Karpas-422 (cell line): Measurements from ENCODE around the gene DNAJC10. TPM values are rescaled to one million over a fixed set of nuclear protein-coding genes. Genes with fewer than 3 reads are reported as not detected.

ENCODE experiments used
- DNase-seq: peaks from one replicate; pipeline ENCODE4 v3.0.0-alpha.2; 2015
- H2AFZ ChIP-seq: fragments of 200-600 bp; sonication (generic); 2 replicates; pipeline ENCODE4 v1.6.1; 2014; ENCODE audit warnings: antibody characterized with exemption, low read length, mixed read lengths
- H3K27ac ChIP-seq: fragments of 200-600 bp; sonication (generic); 2 replicates; pipeline ENCODE4 v1.5.1; 2014; ENCODE audit warnings: mild to moderate bottlenecking, low read length, moderate library complexity
- H3K27me3 ChIP-seq: fragments of 200-600 bp; sonication (generic); 2 replicates; pipeline ENCODE4 v1.6.1; 2014; ENCODE audit warnings: low read length, mixed read lengths
- H3K36me3 ChIP-seq: fragments of 200-600 bp; sonication (generic); 2 replicates; pipeline ENCODE4 v1.6.1; 2014; ENCODE audit warnings: low read length, mixed read lengths; ENCODE audit not compliant: insufficient read depth
- H3K4me1 ChIP-seq: fragments of 200-600 bp; sonication (generic); 2 replicates; pipeline ENCODE4 v1.6.1; 2014; ENCODE audit warnings: mild to moderate bottlenecking, low read length, mixed read lengths
- H3K4me2 ChIP-seq: fragments of 200-600 bp; sonication (generic); 2 replicates; pipeline ENCODE4 v1.6.1; 2014; ENCODE audit warnings: low read length, low read depth, mild to moderate bottlenecking; ENCODE audit not compliant: poor library complexity, severe bottlenecking
- H3K4me3 ChIP-seq: fragments of 200-600 bp; sonication (generic); 2 replicates; pipeline ENCODE4 v1.5.1; 2014; ENCODE audit warnings: mild to moderate bottlenecking, antibody characterized with exemption, low read length, mixed read lengths
- H3K79me2 ChIP-seq: fragments of 200-600 bp; sonication (generic); 2 replicates; pipeline ENCODE4 v1.6.1; 2014; ENCODE audit warnings: mild to moderate bottlenecking, low read length, mixed read lengths
- H3K9ac ChIP-seq: fragments of 200-600 bp; sonication (generic); 2 replicates; pipeline ENCODE4 v1.6.0; 2014; ENCODE audit warnings: low read length
- H3K9me2 ChIP-seq: fragments of 200-600 bp; sonication (generic), shearing (Covaris generic); replicated peaks from 2 replicates; pipeline ENCODE4 v1.6.0; 2014; ENCODE audit warnings: mild to moderate bottlenecking, low read length, moderate library complexity; ENCODE audit not compliant: insufficient read depth
- H3K9me3 ChIP-seq: fragments of 300-700, 200-600 bp; sonication (generic); 2 replicates; pipeline ENCODE4 v1.6.1; 2014; ENCODE audit warnings: low read length, mixed read lengths
- H4K20me1 ChIP-seq: fragments of 200-600 bp; sonication (generic); 2 replicates; pipeline ENCODE4 v1.6.1; 2014; ENCODE audit warnings: mild to moderate bottlenecking, antibody characterized with exemption, low read length, low read depth; ENCODE audit not compliant: insufficient read depth
- small RNA-seq: library from RNA; depleted of rRNA; stranded (forward); fragments of <200 nt; gene quantifications from one replicate; pipeline ENCODE3, GENCODE V24; 2014
- total RNA-seq: library from RNA; depleted of rRNA; stranded (reverse); fragments of >200 nt; shearing (Covaris generic); gene quantifications from 2 replicates; pipeline ENCODE4 v1.2.3, GENCODE V29; 2014; ENCODE audit warnings: low replicate concordance; rRNA removed

Gene DNAJC10
- total RNA-seq, 1 experiment from 2014 or later: 199 TPM

DNA sequence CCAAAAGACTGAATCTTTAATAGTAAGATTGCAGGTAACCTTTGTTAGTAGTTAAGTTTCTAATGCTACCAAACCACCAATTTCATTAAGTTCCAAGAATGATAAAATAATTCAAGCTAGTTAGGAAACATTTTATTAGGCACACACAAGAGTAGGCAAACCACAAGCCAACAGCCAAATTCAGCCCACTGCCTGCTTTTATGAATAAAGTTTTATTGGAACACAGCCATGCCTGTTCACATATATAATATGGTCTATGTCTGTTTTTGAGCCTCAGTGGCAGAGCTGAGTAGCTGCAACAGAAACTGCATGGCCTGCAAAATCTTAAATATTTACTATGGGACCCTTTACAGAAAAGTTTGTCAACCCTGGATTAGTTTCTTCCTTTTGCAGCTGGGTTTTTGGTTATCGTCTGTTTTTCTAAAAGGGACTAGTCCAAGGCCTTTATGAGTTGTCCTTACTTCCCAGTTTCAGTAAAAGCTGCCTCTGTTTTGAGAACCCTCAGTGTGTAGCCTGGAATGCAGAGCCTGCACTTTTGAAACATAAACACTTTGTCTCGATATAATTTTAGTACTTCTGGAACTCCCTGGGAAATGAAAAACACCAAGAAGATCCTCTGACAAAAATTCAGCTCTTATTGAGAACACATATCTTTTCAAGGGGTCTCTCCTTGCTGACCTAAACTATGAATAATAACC lies 111.3 kb downstream of the DNAJC10 start:
- Histone ChIP-seq H3K9ac (no peak overlapping the region), H3K4me3 (no peak overlapping the region), H3K4me2 (no peak overlapping the region), H3K4me1 (no peaks in the 10 kb centered on the region), H3K27me3 (no peaks in the 10 kb centered on the region), H3K79me2 (no peaks in the 10 kb centered on the region), H4K20me1 (no peaks in the 10 kb centered on the region), H3K36me3 (no peaks in the 10 kb centered on the region), H3K27ac (no peak overlapping the region), H3K9me3 (no peaks in the 10 kb centered on the region), H3K9me2 (no peaks in the 10 kb centered on the region), H2AFZ (no peak overlapping the region)
- no peak for DNase-seq

DNA sequence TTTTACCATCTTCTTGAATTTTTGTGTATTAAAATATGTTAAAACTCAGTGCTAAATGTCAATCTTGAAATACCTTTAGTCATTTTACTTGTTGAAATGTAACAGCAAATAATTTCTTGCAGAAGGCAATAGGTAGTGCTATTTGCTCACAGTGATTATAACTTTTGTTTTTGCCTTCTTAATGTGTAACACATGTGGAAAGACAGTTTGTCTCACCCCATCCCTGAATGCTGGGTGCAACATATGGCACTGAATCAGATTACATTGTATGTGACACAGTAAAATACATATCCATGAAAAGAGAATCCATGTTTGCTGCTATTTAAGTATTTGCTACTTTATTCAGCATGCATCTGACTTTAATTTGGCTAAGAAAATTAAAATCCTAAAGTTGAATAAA lies 115.0 kb downstream of the DNAJC10 start:
- H3K27ac ChIP-seq: no peak overlapping the region

DNA sequence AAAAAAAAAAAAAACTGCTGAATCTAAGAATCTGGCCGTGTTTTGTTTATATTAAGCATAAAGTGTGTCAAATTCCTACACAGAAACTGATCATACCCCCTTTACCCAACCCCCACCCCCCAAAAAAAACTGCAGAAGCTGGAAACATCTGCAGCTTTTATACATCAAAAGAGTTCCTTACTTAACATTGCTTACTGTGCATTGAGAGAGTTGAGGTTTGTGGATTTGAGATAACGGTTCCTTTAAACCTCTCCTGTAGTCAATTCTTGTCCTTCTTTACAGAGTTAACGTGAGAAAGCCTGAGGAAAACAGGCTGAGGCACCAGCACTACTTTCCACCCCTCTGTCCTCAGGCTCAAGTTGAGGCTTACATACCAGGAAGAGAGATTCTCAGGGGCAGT lies 115.9 kb downstream of the DNAJC10 start:
- no peaks in the 10 kb centered on the region for H3K36me3 ChIP-seq
- H4K20me1 ChIP-seq: no peaks in the 10 kb centered on the region
- H3K4me1 ChIP-seq: no peaks in the 10 kb centered on the region
- no peak overlapping the region for H3K4me3 ChIP-seq
- no peaks in the 10 kb centered on the region for H3K27me3 ChIP-seq
- no peaks in the 10 kb centered on the region for H3K9me3 ChIP-seq
- H2AFZ ChIP-seq: no peak overlapping the region
- H3K79me2 ChIP-seq: no peaks in the 10 kb centered on the region
- H3K4me2 ChIP-seq: no peak overlapping the region
- no peaks in the 10 kb centered on the region for H3K9me2 ChIP-seq
- DNase-seq: no peak
- H3K27ac ChIP-seq: no peak overlapping the region
- no peak overlapping the region for H3K9ac ChIP-seq

More for the DNA sequence above, 115.0 kb downstream of the DNAJC10 start:
- no peaks in the 10 kb centered on the region for H3K4me1 ChIP-seq
- no peaks in the 10 kb centered on the region for H3K79me2 ChIP-seq
- H3K9ac ChIP-seq: no peak overlapping the region
- H3K9me2 ChIP-seq: no peaks in the 10 kb centered on the region
- H2AFZ ChIP-seq: no peak overlapping the region
- DNase-seq: no peak
- H3K4me3 ChIP-seq: no peak overlapping the region
- H3K27me3 ChIP-seq: no peaks in the 10 kb centered on the region
- H3K36me3 ChIP-seq: no peaks in the 10 kb centered on the region
- no peaks in the 10 kb centered on the region for H3K9me3 ChIP-seq
- no peak overlapping the region for H3K4me2 ChIP-seq
- H4K20me1 ChIP-seq: no peaks in the 10 kb centered on the region

DNA sequence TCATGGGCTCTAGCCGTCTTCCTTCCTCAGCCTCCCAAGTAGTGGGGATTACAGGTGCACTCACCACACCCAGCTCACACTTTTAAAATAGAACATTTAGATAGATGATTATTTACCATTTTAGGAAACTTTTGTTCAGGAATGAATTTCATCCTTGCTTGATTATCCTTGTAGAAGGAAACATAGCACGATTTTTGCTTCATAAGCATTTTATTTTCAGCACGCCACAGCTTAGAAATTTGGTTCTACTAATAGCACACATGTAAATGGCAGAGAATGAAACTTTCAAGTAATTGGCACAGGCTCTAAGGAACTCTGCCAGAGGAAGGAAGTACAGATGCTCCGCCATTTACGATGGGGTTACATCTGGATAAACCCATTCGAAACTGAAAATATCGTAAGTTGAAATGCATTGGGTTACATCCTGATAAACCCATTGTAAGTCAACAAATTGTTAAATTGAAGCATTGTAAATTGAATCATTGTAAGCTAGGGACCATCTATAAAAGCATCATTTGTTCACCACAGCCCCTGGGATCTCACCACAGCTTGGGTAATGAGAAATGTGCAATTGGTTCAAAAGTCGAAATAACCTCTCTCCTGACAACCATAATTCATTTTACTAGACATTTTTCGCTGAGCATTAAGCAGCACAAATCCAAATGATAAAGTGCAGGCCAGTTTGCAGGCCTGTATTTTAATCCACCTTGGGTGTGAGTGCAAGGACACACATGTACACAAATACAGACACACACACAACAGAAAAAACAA lies 117.2 kb downstream of the DNAJC10 start:
- no peak overlapping the region for H2AFZ ChIP-seq
- no peaks in the 10 kb centered on the region for H3K4me1 ChIP-seq
- no peaks in the 10 kb centered on the region for H3K9me2 ChIP-seq
- no peaks in the 10 kb centered on the region for H3K36me3 ChIP-seq
- no peak overlapping the region for H3K4me2 ChIP-seq
- no peaks in the 10 kb centered on the region for H3K79me2 ChIP-seq
- H3K27ac ChIP-seq: no peak overlapping the region
- DNase-seq: no peak
- H3K27me3 ChIP-seq: no peaks in the 10 kb centered on the region
- H3K9me3 ChIP-seq: no peaks in the 10 kb centered on the region
- H4K20me1 ChIP-seq: no peaks in the 10 kb centered on the region
- H3K9ac ChIP-seq: no peak overlapping the region
- no peak overlapping the region for H3K4me3 ChIP-seq

DNA sequence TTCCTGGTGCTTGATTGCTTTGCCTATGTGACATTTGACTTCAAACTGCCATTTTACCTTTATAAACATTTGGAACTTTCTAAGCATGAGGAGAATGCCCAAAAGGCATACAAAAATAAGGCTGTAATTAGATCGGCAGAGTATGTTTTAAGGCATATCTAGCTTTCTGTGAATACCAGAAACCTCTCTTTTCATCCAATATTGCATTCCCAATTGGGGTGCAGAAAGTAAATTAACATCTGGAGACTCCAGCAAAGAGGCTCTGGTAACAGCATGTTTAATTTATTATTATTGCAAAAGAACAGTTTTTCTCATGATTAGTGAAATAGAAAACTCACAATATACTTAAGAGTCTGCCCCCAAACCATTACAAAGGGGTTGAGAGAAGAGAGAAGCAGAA lies 118.2 kb downstream of the DNAJC10 start:
- no peaks in the 10 kb centered on the region for H3K36me3 ChIP-seq
- H4K20me1 ChIP-seq: no peaks in the 10 kb centered on the region
- H3K4me3 ChIP-seq: no peak overlapping the region
- H2AFZ ChIP-seq: no peak overlapping the region
- no peak overlapping the region for H3K27ac ChIP-seq
- no peaks in the 10 kb centered on the region for H3K4me1 ChIP-seq
- H3K9ac ChIP-seq: no peak overlapping the region
- no peaks in the 10 kb centered on the region for H3K27me3 ChIP-seq
- no peak for DNase-seq
- no peaks in the 10 kb centered on the region for H3K9me3 ChIP-seq
- H3K9me2 ChIP-seq: no peaks in the 10 kb centered on the region
- no peak overlapping the region for H3K4me2 ChIP-seq
- H3K79me2 ChIP-seq: no peaks in the 10 kb centered on the region

DNA sequence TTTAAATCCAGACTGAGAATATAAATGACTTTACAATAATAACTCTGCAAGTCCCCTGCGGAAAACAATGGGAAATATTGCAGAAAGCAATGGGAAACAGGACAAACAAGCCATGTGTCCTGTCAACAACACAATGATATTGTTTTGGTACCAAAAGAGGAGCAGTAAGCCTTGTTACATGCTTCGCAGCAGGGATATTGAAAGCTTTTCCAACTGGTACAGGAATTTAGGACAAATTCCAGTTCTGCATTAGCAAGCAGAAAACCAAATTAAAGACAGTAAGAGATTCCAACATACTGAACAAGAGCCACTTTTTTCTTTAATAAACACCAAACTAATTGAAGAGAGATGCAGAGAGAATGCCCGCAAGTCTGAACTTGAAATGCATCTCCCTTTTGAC lies 120.4 kb downstream of the DNAJC10 start:
- H3K4me3 ChIP-seq: no peak overlapping the region
- no peaks in the 10 kb centered on the region for H3K79me2 ChIP-seq

More for the DNA sequence above, 120.4 kb downstream of the DNAJC10 start:
- Histone ChIP-seq H3K9me2 (no peaks in the 10 kb centered on the region), H3K4me2 (no peak overlapping the region), H3K36me3 (no peaks in the 10 kb centered on the region), H3K27ac (no peak overlapping the region), H4K20me1 (no peaks in the 10 kb centered on the region), H3K9me3 (no peaks in the 10 kb centered on the region), H3K9ac (no peak overlapping the region), H3K4me1 (no peaks in the 10 kb centered on the region), H3K27me3 (no peaks in the 10 kb centered on the region), H2AFZ (no peak overlapping the region)
- no peak for DNase-seq

Small RNA genes lying within 50 kb of the gene (small RNA-seq; reads per million reads assigned to genes)
- gene RF00019: not detected

Other genes starting within 250 kb of the DNAJC10 start
- not detected in 2 replicates for gene FRZB, start 150.4 kb downstream of the DNAJC10 start, total RNA-seq